PFSK-1 (cell line): Measurements from ENCODE around the gene MAGEL2.

Experiments
- FOXP2 ChIP-seq: optimal IDR thresholded peaks from 2 replicates; pipeline ENCODE3; 2011; ENCODE audit warnings: borderline replicate concordance, control low read depth, inconsistent platforms; ENCODE audit not compliant: insufficient read depth; ENCODE audit errors: extremely low read length, extremely low read depth
- POLR2AphosphoS5 ChIP-seq: IDR thresholded peaks from 2 replicates; pipeline ENCODE4 v1.6.1; 2012; ENCODE audit warnings: low read depth, mild to moderate bottlenecking, control low read depth, low read length, moderate library complexity
- SIN3A ChIP-seq: IDR thresholded peaks from 2 replicates; pipeline ENCODE4 v1.6.1; 2012; ENCODE audit warnings: mild to moderate bottlenecking, low read length, moderate library complexity, borderline replicate concordance; ENCODE audit not compliant: insufficient read depth
- TAF1 ChIP-seq: IDR thresholded peaks from 2 replicates; pipeline ENCODE4 v1.6.1; 2012; ENCODE audit warnings: low read length, control low read depth, borderline replicate concordance; ENCODE audit not compliant: insufficient read depth
- TF ChIP-seq, protein P1 (sequence below), 2 experiments: IDR thresholded peaks; 2 replicates each; pipeline versions ENCODE4 v1.6.1 to v1.8.0; 2011 to 2012; ENCODE audit warnings: low read depth in 2 of 2, low read length in 2 of 2, control low read depth in 1 of 2, inconsistent platforms in 1 of 2, mild to moderate bottlenecking in 1 of 2, moderate library complexity in 1 of 2; ENCODE audit not compliant: insufficient read depth in 1 of 2

The MAGEL2 gene

DNA sequence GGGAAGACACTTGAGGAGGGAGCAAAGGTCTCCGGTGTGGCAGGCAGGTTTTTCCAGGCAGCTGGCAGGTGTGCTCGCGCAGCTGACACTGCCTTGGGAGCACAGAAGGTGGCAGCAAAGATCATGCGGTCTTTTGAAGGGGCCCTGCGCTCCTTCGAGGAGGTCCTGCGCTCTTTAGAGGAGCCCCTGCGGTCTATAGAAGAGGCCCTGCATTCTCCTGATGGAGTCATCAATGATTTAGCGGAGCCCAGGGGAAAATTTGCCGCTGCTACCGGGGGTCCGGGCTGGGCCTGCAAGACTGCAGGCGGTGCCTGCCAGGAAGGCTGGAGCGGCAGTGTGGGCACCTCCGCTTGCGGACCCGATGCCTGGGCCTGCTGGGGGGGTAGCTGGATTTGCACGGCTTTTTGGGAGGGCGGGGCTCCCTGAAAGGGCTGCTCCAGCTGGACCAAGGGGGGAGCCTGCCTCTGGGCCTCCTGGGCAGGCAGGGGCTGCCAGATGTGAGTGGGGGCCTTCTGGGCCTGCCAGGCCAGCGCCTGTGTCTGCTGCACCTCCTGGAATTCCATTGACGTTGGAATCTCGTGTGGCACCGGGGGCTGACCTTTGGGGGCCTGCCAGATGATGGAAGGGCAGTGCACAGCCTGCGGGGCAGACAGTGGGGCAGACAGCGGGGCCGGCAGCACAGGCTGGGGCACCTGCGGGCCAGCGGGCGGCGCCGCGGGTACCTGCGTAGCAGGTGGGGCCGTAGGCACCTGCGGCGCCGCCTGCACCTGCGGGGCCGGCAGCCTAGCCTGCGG is 2.1 kb downstream of the MAGEL2 start:
- TF ChIP-seq SIN3A (no peak), POLR2AphosphoS5 (no peak), FOXP2 (no peak), TAF1 (no peak)
- TF ChIP-seq, protein P1, sequence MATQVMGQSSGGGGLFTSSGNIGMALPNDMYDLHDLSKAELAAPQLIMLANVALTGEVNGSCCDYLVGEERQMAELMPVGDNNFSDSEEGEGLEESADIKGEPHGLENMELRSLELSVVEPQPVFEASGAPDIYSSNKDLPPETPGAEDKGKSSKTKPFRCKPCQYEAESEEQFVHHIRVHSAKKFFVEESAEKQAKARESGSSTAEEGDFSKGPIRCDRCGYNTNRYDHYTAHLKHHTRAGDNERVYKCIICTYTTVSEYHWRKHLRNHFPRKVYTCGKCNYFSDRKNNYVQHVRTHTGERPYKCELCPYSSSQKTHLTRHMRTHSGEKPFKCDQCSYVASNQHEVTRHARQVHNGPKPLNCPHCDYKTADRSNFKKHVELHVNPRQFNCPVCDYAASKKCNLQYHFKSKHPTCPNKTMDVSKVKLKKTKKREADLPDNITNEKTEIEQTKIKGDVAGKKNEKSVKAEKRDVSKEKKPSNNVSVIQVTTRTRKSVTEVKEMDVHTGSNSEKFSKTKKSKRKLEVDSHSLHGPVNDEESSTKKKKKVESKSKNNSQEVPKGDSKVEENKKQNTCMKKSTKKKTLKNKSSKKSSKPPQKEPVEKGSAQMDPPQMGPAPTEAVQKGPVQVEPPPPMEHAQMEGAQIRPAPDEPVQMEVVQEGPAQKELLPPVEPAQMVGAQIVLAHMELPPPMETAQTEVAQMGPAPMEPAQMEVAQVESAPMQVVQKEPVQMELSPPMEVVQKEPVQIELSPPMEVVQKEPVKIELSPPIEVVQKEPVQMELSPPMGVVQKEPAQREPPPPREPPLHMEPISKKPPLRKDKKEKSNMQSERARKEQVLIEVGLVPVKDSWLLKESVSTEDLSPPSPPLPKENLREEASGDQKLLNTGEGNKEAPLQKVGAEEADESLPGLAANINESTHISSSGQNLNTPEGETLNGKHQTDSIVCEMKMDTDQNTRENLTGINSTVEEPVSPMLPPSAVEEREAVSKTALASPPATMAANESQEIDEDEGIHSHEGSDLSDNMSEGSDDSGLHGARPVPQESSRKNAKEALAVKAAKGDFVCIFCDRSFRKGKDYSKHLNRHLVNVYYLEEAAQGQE (IDR thresholded peaks at IDR 0.05; ENCODE audit: insufficient read depth in 1 of 2, low read depth in 2 of 2, low read length in 2 of 2), result no peak

DNA sequence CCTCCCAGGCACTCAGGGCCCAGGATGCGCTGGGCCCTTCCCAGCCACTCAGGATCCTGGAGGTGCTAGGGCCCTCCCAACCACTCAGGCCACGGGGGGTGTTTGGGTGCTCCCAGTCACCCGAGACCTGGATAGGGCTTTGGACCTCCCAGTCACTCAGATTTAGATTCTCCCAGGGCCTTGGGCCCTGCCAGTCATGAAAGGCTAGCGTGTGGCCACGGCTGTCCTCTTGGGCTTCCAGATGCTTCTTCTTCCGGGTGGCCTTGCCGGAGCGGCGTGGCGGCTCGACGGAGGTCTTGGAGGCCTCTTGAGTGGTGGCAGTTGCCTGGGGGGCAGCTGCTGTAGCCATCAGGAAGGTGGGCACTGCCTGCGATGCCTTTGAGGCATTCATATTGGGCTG is 2.8 kb downstream of the MAGEL2 start:
- TF ChIP-seq FOXP2 (no peak), POLR2AphosphoS5 (no peak), SIN3A (no peak), TAF1 (no peak)
- TF ChIP-seq, protein P1 (IDR thresholded peaks at IDR 0.05; ENCODE audit: insufficient read depth in 1 of 2, low read depth in 2 of 2, low read length in 2 of 2), result no peak

- no peak for TF ChIP-seq TAF1
- no peak for TF ChIP-seq FOXP2
- TF ChIP-seq SIN3A, result no peak
- TF ChIP-seq, protein P1 (IDR thresholded peaks at IDR 0.05; ENCODE audit: insufficient read depth in 1 of 2, low read depth in 2 of 2, low read length in 2 of 2), result no peak
- no peak for TF ChIP-seq POLR2AphosphoS5
Measured at GRCh38 chr15:23642413-23643044, 5.1 kb downstream of the MAGEL2 start.

DNA sequence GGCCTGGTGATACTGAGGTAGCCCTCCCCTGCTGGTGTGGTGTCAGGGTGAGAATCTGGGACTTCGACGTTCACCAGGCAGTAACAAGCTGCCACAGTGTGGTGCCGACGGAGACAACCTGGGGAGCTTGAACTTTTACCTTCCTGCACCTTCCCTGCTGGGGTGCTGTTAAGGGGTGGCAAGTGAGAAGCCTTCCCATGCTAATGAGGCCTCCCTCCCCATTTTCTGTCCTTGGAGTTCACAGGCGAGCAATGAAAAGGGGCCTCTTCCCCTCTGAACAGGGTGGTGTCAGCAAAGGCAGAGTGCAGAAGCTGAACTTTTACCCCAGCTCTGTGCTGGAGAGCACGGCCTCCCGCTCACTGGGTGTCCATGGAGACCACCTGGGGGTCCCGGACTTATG is 13.5 kb downstream of the MAGEL2 start:
- TF ChIP-seq TAF1 (no peak), POLR2AphosphoS5 (no peak), FOXP2 (no peak), SIN3A (no peak)
- TF ChIP-seq, protein P1 (IDR thresholded peaks at IDR 0.05; ENCODE audit: insufficient read depth in 1 of 2, low read depth in 2 of 2, low read length in 2 of 2), result no peak
